ENCODE measurements around the gene SLC35B4.

DNA sequence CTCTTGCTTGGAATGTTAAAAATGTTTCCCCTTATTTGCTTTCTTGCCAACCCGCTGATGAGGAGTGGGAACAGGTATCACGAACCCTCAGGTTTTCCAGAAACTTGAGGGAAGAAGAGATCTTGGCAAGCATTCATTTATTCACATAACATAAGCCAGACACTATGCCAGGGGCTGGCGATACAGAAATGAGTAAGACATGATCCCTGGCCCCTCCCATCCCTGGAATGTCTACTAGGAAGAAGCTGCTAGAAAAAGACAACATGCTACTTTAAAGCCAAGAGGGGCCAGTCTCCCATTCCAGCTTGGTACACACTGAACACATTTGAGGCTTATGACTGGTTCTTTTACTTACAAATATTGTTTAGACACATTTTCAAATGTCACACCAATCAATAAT lies 26.4 kb downstream of the SLC35B4 start:
- TF ChIP-seq, protein P1, sequence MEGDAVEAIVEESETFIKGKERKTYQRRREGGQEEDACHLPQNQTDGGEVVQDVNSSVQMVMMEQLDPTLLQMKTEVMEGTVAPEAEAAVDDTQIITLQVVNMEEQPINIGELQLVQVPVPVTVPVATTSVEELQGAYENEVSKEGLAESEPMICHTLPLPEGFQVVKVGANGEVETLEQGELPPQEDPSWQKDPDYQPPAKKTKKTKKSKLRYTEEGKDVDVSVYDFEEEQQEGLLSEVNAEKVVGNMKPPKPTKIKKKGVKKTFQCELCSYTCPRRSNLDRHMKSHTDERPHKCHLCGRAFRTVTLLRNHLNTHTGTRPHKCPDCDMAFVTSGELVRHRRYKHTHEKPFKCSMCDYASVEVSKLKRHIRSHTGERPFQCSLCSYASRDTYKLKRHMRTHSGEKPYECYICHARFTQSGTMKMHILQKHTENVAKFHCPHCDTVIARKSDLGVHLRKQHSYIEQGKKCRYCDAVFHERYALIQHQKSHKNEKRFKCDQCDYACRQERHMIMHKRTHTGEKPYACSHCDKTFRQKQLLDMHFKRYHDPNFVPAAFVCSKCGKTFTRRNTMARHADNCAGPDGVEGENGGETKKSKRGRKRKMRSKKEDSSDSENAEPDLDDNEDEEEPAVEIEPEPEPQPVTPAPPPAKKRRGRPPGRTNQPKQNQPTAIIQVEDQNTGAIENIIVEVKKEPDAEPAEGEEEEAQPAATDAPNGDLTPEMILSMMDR (IDR thresholded peaks at IDR 0.05) = no peak
- TF ChIP-seq POLR2AphosphoS5 (IDR thresholded peaks at IDR 0.05; ENCODE audit: low read depth, low read length) (no peak), REST (IDR thresholded peaks at IDR 0.05; ENCODE audit: insufficient read depth in 1 of 2, low read depth in 2 of 2, low read length in 1 of 2) (no peak)
